ENCODE results near the gene PICK1. TPM values are rescaled to one million over a fixed set of nuclear protein-coding genes. Genes with fewer than 3 reads are reported as not detected.
A peak's percentile ranks its signal among the peaks of the same experiment; 100 is the strongest.

PICK1 gene
- total RNA-seq, 1 experiment from 2014 or later, result 26.6 TPM

- BruUV-seq (replicated peaks), result no TSS peak
- ChIA-PET POLR2A (ENCODE audit: low non-redundant PET) (no interaction called here), CTCF (no interaction called here)
- Histone ChIP-seq H3K27ac (ENCODE audit: low read depth, low read length, poor library complexity, severe bottlenecking) (no peak overlapping the region), H3K4me1 (ENCODE audit: insufficient read depth, low read length, poor library complexity, severe bottlenecking) (peaks cover 12% of the 10 kb centered on the region), H3K27me3 (replicated peaks; ENCODE audit: insufficient read depth, low read depth, low read length, poor library complexity) (peaks cover 18% of the 10 kb centered on the region), H3K4me3 (ENCODE audit: low read depth, low read length, poor library complexity, severe bottlenecking) (peak overlapping the region; percentile 36), H3K36me3 (ENCODE audit: insufficient read depth, low read length, poor library complexity, severe bottlenecking) (no peaks in the 10 kb centered on the region), H3K9me3 (ENCODE audit: low read depth, low read length, poor library complexity, severe bottlenecking) (no peaks in the 10 kb centered on the region)
- TF ChIP-seq EZH2 (IDR thresholded peaks at IDR 0.05; ENCODE audit: borderline replicate concordance, low read depth, low read length, poor library complexity, severe bottlenecking) (no peak), CTCF (conservative IDR thresholded peaks at IDR 0.05; ENCODE audit: low read depth, low read length) (no peak)
- DNase-seq (ENCODE audit: low spot score), result peak; percentile 37
- intact Hi-C loops (cut with micrococcal nuclease; ENCODE audit: unreplicated experiment), result no loop called here
Observed at GRCh38 chr22:38080850-38081635, 23.8 kb downstream of the PICK1 start.

- BruUV-seq (replicated peaks), result no TSS peak
- TF ChIP-seq EZH2 (IDR thresholded peaks at IDR 0.05; ENCODE audit: borderline replicate concordance, low read depth, low read length, poor library complexity, severe bottlenecking) (no peak), CTCF (conservative IDR thresholded peaks at IDR 0.05; ENCODE audit: low read depth, low read length) (no peak)
- ChIA-PET CTCF (no interaction called here), POLR2A (ENCODE audit: low non-redundant PET) (no interaction called here)
- peaks cover 12% of the 10 kb centered on the region for H3K4me1 ChIP-seq (ENCODE audit: insufficient read depth, low read length, poor library complexity, severe bottlenecking)
- no peaks in the 10 kb centered on the region for H3K9me3 ChIP-seq (ENCODE audit: low read depth, low read length, poor library complexity, severe bottlenecking)
- H3K36me3 ChIP-seq (ENCODE audit: insufficient read depth, low read length, poor library complexity, severe bottlenecking), result no peaks in the 10 kb centered on the region
- no peak for DNase-seq (ENCODE audit: low spot score)
- peaks cover 18% of the 10 kb centered on the region for H3K27me3 ChIP-seq (replicated peaks; ENCODE audit: insufficient read depth, low read depth, low read length, poor library complexity)
- H3K27ac ChIP-seq (ENCODE audit: low read depth, low read length, poor library complexity, severe bottlenecking), result no peak overlapping the region
- intact Hi-C loops (cut with micrococcal nuclease; ENCODE audit: unreplicated experiment), result no loop called here
- H3K4me3 ChIP-seq (ENCODE audit: low read depth, low read length, poor library complexity, severe bottlenecking), result peak overlapping the region; percentile 36
Observed at GRCh38 chr22:38081636-38081940, 24.4 kb downstream of the PICK1 start.

GRCh38 chr22:38081941-38082828 is 25.0 kb downstream of the PICK1 start:
- ChIA-PET CTCF (no interaction called here), POLR2A (ENCODE audit: low non-redundant PET) (no interaction called here)
- DNase-seq (ENCODE audit: low spot score), result no peak

More at GRCh38 chr22:38081941-38082828, 25.0 kb downstream of the PICK1 start:
- Histone ChIP-seq H3K36me3 (ENCODE audit: insufficient read depth, low read length, poor library complexity, severe bottlenecking) (no peaks in the 10 kb centered on the region), H3K27ac (ENCODE audit: low read depth, low read length, poor library complexity, severe bottlenecking) (no peak overlapping the region), H3K4me3 (ENCODE audit: low read depth, low read length, poor library complexity, severe bottlenecking) (peak overlapping the region; percentile 36), H3K4me1 (ENCODE audit: insufficient read depth, low read length, poor library complexity, severe bottlenecking) (peaks cover 12% of the 10 kb centered on the region), H3K9me3 (ENCODE audit: low read depth, low read length, poor library complexity, severe bottlenecking) (no peaks in the 10 kb centered on the region), H3K27me3 (replicated peaks; ENCODE audit: insufficient read depth, low read depth, low read length, poor library complexity) (peaks cover 18% of the 10 kb centered on the region)
- TF ChIP-seq EZH2 (IDR thresholded peaks at IDR 0.05; ENCODE audit: borderline replicate concordance, low read depth, low read length, poor library complexity, severe bottlenecking) (no peak), CTCF (conservative IDR thresholded peaks at IDR 0.05; ENCODE audit: low read depth, low read length) (no peak)
- intact Hi-C loops (cut with micrococcal nuclease; ENCODE audit: unreplicated experiment), result no loop called here
- no TSS peak for BruUV-seq (replicated peaks)

Measured in A673 (cell line).